Hematopoietic multipotent progenitor cell treated with erythropoietin and hydrocortisone succinate and interleukin-3 and kit ligand, for 6 days (in vitro differentiated cells): Measurements from ENCODE around the gene FNBP1L.

Source experiments
- DNase-seq: peaks from one replicate; pipeline ENCODE4 v3.0.0-alpha.2; 2015

Gene FNBP1L

GRCh38 chr1:93495911-93496310, 48.0 kb downstream of the FNBP1L start:
- DNase-seq: no peak

DNA sequence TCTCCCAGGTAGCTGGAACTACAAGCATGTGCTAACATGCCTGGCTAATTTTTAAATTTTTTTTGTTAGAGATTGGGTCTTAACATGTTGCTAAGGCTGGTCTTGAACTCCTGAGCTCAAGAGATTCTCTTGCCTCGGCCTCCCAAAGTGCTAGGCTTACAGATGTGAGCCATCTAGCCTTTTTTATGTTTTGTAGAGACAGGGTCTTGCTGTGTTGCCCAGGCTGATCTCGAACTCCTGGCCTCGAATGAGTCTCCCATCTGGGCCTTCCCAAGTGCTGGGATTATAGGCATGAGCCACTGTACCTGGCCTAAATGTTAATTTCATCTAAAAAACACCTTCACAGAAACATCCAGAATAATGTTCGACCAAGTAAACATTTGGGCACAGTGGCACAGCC, 48.6 kb downstream of the FNBP1L start:
- DNase-seq: no peak

GRCh38 chr1:93499075-93499474, 51.2 kb downstream of the FNBP1L start:
- DNase-seq: no peak

GRCh38 chr1:93499533-93499932, 51.6 kb downstream of the FNBP1L start:
- DNase-seq: no peak

- no peak for DNase-seq
These were observed 52.4 kb downstream of the FNBP1L start for GRCh38 chr1:93500275-93500674.

DNA sequence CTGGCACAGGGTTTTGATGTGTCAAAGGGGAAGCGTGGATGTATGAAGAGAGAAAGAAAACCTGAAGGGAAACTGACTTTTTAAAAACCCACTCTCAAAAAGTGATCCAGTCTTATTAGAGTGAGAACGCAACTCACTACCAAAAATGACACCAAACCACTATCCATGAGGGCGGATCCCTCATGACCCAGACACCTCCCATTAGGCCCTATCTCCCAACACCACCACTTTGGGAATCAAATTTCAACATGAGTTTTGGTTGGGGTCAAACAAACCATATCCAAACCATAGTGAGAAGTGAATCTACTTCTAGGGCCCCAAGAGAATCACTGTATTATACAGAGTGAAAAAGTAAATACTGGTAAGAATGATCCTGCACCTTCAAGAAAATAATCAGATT, 53.5 kb downstream of the FNBP1L start:
- DNase-seq: peak; percentile 39

DNA sequence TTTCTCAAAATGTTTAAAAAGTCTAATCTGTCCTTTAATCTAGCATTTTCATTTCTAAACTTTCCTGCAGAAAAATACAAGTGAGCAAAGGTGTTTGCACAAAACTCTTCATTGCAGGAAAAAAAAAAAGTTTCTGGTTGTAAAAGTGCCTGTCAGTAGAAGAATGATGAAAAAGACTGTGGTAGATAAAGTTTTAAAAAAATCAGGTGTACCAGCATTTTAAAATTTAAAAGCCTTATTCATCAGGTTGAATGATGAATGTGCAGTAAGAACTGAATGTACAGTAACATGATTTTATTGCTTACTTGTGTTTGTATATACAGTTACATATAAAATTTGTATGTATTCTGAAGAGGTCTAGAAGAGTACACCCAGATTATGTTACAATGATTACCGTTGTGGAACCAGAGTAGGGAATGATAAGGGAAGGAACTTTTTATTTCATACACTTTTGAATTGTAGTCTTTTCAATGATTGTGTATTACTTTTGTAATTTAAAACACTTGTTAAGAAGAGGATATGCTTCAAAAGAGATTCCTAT, 54.0 kb downstream of the FNBP1L start:
- DNase-seq: no peak

DNA sequence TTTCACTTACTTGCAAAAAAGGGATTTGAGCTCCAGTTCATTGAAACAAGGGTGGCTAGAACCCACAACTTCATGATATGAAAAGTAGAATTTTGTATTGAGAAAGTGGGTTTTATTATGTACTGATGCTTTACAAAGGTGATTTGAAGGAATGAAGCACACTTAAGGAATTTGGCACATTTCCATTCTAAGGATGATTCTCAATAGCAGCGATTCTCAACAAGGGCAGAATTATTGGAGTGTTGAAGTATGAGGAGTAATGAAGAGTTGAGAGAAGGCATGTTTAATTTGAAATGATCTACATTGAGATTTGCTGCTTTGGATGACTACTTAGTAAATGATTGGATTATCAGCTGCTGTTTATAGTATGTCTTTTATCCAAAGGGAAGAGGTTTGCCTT, 54.7 kb downstream of the FNBP1L start:
- DNase-seq: no peak

- DNase-seq: no peak
These were observed 55.2 kb downstream of the FNBP1L start for GRCh38 chr1:93503163-93503562.

- DNase-seq: no peak
These were observed 55.9 kb downstream of the FNBP1L start for GRCh38 chr1:93503816-93504215.

DNA sequence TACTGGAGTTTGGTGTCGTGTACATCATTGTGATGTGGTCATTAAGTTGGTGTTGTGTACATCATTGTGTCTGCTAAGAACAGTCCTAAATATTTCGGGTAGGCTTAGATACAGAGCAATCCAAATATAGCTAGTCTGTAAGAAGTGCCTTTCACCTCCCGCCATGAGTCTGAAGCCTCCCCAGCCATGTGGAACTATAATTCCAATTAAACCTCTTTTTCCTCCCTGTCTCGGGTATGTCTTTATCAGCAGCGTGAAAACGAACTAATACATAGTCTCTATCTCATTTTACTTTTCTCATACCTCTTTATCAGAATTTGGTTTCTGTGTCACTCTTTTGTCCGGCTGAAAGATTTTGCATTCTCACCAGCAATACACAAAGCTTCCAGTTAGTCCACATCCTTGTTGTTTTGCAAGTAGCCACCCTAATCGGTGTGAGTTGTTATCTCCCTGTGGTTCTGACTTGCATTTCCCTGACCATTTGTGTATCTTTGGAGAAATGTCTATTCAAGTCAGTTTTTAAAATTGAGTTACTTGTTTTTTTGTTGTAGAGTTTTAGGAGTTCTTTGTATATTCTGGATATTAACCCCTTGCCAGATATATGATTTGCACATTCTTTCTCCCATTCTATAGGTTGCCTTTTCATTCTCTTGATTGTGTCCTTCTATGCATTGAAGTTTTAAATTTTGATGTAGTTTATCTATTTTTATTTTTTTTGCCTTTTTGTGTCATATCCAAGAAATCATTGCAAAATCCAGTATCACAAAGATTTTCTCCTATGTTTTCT, 56.5 kb downstream of the FNBP1L start:
- DNase-seq: peak; percentile 74

DNA sequence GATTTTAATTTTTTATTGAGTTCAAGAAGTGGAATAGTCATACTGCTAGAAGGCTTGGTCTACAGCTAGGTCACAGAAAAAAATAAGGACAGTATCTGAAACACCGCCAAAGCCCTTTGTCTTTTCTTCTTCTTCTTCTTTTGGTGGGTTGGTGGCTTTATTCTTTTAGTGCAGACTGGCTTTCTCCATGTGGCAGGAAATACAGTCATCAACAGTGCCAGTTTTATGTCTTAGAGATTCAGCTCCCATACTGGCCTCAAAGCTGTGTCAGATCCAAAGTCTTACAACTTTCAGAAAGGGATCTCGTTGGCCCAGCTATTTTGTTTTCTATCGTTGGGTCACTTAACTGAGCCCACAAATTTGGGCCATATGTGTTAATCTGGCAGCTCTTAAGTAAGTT, 58.2 kb downstream of the FNBP1L start:
- no peak for DNase-seq

GRCh38 chr1:93516164-93516563, 68.2 kb downstream of the FNBP1L start:
- DNase-seq: no peak

DNA sequence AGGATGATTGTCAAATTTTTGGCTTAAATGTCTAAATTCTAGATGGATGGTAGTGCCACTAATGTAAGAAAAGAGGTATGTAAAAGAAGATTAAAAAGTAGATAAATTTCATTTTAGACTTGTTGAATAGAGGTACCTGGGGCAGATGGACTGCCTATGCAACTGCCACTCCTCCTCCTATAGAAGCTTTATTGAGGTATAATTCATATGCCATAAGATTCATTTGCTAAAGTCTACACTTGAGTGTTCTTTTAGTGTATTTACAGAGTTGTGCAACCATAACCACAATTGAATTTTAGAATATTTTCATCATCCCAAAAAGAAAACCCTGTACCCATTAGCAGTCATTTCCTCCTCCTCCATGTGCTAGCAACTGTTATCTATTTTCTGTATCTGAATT, 70.6 kb downstream of the FNBP1L start:
- DNase-seq: no peak

- no peak for DNase-seq
These were observed 71.4 kb downstream of the FNBP1L start for GRCh38 chr1:93519199-93519829.

GRCh38 chr1:93521618-93522017, 73.7 kb downstream of the FNBP1L start:
- DNase-seq: no peak

GRCh38 chr1:93522721-93523120, 74.8 kb downstream of the FNBP1L start:
- no peak for DNase-seq

DNA sequence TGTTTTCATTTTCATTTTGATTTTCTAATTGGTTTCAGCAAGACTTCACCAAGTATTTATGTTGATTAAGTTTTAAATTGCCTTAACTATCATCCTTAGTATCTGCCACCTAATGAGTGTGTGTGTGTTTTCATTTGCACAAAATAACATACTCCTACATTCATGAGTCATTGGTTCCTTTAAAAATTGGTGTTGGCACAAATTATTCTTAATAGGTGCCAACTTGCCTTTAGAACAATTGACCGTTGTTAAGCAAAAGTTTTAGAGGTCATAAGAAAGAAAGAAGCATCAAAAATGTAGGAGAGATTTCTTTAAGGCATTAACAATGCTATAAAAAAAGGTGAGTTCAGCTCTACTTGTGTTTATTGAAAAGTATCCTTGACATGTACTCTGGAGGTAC, 77.5 kb downstream of the FNBP1L start:
- no peak for DNase-seq

GRCh38 chr1:93526431-93526830, 78.5 kb downstream of the FNBP1L start:
- no peak for DNase-seq

- DNase-seq: peak; percentile 52
These were observed 80.5 kb downstream of the FNBP1L start for GRCh38 chr1:93528412-93528811.

DNA sequence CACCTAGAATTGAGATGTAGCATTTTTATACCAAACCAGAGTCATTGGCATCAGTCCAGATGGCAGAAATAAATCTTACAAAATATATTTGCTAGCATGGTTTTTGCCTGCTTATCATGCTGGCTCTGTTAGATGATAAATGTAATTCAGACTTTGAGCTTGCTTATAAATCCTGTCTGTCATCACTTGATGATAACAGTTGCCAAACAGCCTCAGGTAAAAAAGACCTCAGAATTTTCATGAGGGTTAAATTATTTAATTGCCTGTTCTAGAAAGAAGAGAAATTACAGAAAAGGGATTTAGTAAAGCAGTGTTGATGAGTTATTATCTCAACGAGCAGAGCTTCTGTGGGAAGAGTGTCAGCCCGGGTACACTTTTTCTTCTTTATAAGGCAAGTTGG, 83.3 kb downstream of the FNBP1L start:
- DNase-seq: no peak

GRCh38 chr1:93532780-93533378, 85.0 kb downstream of the FNBP1L start:
- no peak for DNase-seq

GRCh38 chr1:93533677-93534076, 85.8 kb downstream of the FNBP1L start:
- DNase-seq: no peak

DNA sequence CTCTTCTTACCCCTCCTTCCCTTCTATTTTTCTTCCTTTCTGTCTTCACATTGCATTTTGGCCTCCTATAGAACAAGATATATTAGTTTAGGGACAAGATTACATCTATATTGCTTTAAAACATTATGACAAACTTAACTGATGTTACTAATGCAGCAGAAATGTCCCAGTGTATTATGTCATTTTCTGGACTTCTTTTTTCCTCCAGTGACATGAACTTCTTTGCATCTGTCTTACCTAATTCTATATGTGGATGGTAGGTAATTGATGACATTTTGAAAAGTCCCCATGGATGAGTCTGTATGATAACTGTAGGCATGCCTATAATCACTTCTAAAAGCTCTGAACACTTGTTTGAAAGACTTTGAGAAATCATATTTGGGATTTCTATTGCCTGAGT, 89.5 kb downstream of the FNBP1L start:
- no peak for DNase-seq
